ENCODE results near the gene CSNK1G3. TPM values are rescaled to one million over a fixed set of nuclear protein-coding genes. Genes with fewer than 3 reads are reported as not detected.
A peak's percentile ranks its signal among the peaks of the same experiment; 100 is the strongest.

Gene CSNK1G3
- total RNA-seq, 2 donors from 2014 or later, result 55.5 to 78.3 TPM

GRCh38 chr5:123524146-123524545, 12.2 kb downstream of the CSNK1G3 start:
- no peak overlapping the region for H3K27ac ChIP-seq
- H3K36me3 ChIP-seq, result no peaks in the 10 kb centered on the region
- TF ChIP-seq CTCF (IDR thresholded peaks at IDR 0.05), result no peak
- H3K9ac ChIP-seq (ENCODE audit: low read depth in 2 of 2, low read length in 2 of 2), result no peak overlapping the region
- DNase-seq, result no peak
- intact Hi-C loops (cut with DNase I), result no loop called here
- no peaks in the 10 kb centered on the region for H3K9me3 ChIP-seq
- H3K4me1 ChIP-seq, result peaks cover 21% of the 10 kb centered on the region
- H3K27me3 ChIP-seq, result no peaks in the 10 kb centered on the region
- H3K4me3 ChIP-seq, result no peak overlapping the region

GRCh38 chr5:123527190-123527589, 15.2 kb downstream of the CSNK1G3 start:
- Histone ChIP-seq H3K4me3 (no peak overlapping the region), H3K27me3 (no peaks in the 10 kb centered on the region), H3K9me3 (no peaks in the 10 kb centered on the region), H3K27ac (peak overlapping the region; percentile 45), H3K36me3 (no peaks in the 10 kb centered on the region), H3K4me1 (peaks cover 21% of the 10 kb centered on the region), H3K9ac (ENCODE audit: low read depth in 2 of 2, low read length in 2 of 2) (no peak overlapping the region)
- DNase-seq, result no peak
- intact Hi-C loops (cut with DNase I), result no loop called here
- TF ChIP-seq CTCF (IDR thresholded peaks at IDR 0.05), result no peak

GRCh38 chr5:123528065-123528464, 16.1 kb downstream of the CSNK1G3 start:
- H3K4me3 ChIP-seq, result no peak overlapping the region
- intact Hi-C loops (cut with DNase I), result no loop called here
- H3K36me3 ChIP-seq, result no peaks in the 10 kb centered on the region
- TF ChIP-seq CTCF (IDR thresholded peaks at IDR 0.05), result no peak
- no peaks in the 10 kb centered on the region for H3K27me3 ChIP-seq
- H3K27ac ChIP-seq, result peak overlapping the region; percentile 45
- H3K9me3 ChIP-seq, result no peaks in the 10 kb centered on the region
- no peak overlapping the region for H3K9ac ChIP-seq (ENCODE audit: low read depth in 2 of 2, low read length in 2 of 2)
- peaks cover 21% of the 10 kb centered on the region for H3K4me1 ChIP-seq
- no peak for DNase-seq

GRCh38 chr5:123528878-123529277, 16.9 kb downstream of the CSNK1G3 start:
- Histone ChIP-seq H3K4me1 (peaks cover 21% of the 10 kb centered on the region), H3K27ac (no peak overlapping the region), H3K36me3 (no peaks in the 10 kb centered on the region), H3K9me3 (no peaks in the 10 kb centered on the region), H3K4me3 (no peak overlapping the region), H3K9ac (ENCODE audit: low read depth in 2 of 2, low read length in 2 of 2) (no peak overlapping the region), H3K27me3 (no peaks in the 10 kb centered on the region)
- intact Hi-C loops (cut with DNase I), result no loop called here
- no peak for DNase-seq
- no peak for TF ChIP-seq CTCF (IDR thresholded peaks at IDR 0.05)

GRCh38 chr5:123530728-123531127, 18.8 kb downstream of the CSNK1G3 start:
- Histone ChIP-seq H3K4me3 (no peak overlapping the region), H3K36me3 (no peaks in the 10 kb centered on the region), H3K9me3 (no peaks in the 10 kb centered on the region), H3K27me3 (no peaks in the 10 kb centered on the region), H3K27ac (no peak overlapping the region), H3K4me1 (peaks cover 17% of the 10 kb centered on the region), H3K9ac (ENCODE audit: low read depth in 2 of 2, low read length in 2 of 2) (no peak overlapping the region)
- TF ChIP-seq CTCF (IDR thresholded peaks at IDR 0.05), result no peak
- intact Hi-C loops (cut with DNase I), result no loop called here
- no peak for DNase-seq

GRCh38 chr5:123535648-123536047, 23.7 kb downstream of the CSNK1G3 start:
- H3K9ac ChIP-seq (ENCODE audit: low read depth in 2 of 2, low read length in 2 of 2), result no peak overlapping the region
- intact Hi-C loops (cut with DNase I), result no loop called here
- no peak overlapping the region for H3K27ac ChIP-seq
- DNase-seq, result no peak
- no peaks in the 10 kb centered on the region for H3K4me1 ChIP-seq
- no peak for TF ChIP-seq CTCF (IDR thresholded peaks at IDR 0.05)
- no peak overlapping the region for H3K4me3 ChIP-seq
- H3K27me3 ChIP-seq, result no peaks in the 10 kb centered on the region
- H3K9me3 ChIP-seq, result no peaks in the 10 kb centered on the region
- no peaks in the 10 kb centered on the region for H3K36me3 ChIP-seq

Measured in colonic mucosa (tissue), 4 donors.